Measurements from ENCODE around the gene CENPX. TPM values are rescaled to one million over a fixed set of nuclear protein-coding genes. Genes with fewer than 3 reads are reported as not detected.

CENPX gene
- total RNA-seq, 1 experiment from 2014 or later: 46.6 TPM

DNA sequence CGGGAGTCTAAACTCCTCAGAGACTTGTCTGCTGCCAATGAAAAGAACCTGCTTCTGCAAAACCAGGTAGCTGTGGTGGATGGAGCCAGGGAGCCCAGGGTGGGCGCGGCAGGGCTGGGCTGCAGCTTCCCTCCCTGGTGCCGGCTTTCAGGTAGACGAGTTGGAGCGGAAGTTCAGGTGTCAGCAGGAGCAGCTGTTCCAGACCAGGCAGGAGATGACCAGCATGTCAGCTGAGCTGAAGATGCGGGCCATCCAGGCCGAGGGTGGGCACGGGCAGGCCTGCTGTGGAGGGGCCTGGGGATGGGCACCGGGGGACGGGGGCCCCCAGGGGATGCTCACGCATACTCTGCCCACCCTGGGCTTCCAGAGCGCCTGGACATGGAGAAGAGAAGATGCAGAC is 5.6 kb upstream of the CENPX start:
- DNase-seq (ENCODE audit: extremely low read depth, low read depth): no peak

DNA sequence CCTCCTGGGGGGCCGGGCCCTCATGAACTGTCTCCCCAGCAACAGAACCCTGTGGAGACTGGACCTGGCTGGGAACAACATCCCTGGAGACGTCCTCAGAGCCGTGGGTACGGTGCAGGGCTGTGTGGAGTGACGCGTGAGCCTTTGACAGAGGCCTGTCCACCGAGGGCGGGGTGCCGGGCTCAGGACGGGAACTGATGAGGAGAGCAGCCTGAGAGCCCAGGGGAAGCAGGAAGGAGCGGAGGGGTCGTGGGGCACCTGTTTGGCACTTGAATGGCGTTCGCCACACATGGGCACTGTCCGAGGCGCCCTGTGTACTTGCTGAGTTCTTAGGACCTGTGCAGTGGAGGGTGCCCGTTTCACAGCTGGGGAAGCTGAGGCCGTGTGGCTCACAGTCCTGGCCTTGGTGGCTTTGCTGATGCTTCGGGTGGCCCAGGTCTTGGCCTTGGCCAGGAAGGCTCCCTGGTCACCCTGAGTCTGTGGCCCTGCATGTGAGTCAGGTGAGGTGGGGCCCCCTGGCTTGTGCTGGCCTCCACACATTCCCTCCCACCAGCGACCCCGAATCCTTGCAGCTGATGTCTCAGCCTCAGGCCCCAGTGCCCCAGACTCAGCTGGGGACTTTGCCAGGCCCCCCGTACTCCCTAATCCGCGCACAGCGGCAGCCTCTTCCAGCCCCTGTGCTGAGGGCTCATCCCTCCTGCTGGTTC is 2.9 kb upstream of the CENPX start:
- no peak for DNase-seq (ENCODE audit: extremely low read depth, low read depth)

DNA sequence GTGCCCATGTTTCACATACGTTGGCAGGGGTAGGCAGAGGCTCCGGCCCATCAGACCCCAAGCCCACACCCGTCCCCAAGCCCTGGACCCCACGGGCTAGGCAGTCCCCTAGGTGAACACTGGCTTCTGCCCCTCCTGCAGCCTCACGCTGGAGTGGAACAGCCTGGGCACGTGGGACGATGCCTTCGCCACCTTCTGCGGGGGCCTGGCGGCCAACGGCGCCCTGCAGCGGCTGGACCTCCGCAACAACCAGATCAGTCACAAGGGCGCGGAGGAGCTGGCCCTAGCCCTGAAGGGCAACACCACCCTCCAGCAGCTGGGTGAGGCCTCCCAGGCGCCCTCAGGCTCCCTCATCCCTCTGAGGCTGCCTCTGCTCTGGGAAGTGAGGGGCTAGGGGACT is 2.2 kb upstream of the CENPX start:
- DNase-seq (ENCODE audit: extremely low read depth, low read depth): no peak

DNA sequence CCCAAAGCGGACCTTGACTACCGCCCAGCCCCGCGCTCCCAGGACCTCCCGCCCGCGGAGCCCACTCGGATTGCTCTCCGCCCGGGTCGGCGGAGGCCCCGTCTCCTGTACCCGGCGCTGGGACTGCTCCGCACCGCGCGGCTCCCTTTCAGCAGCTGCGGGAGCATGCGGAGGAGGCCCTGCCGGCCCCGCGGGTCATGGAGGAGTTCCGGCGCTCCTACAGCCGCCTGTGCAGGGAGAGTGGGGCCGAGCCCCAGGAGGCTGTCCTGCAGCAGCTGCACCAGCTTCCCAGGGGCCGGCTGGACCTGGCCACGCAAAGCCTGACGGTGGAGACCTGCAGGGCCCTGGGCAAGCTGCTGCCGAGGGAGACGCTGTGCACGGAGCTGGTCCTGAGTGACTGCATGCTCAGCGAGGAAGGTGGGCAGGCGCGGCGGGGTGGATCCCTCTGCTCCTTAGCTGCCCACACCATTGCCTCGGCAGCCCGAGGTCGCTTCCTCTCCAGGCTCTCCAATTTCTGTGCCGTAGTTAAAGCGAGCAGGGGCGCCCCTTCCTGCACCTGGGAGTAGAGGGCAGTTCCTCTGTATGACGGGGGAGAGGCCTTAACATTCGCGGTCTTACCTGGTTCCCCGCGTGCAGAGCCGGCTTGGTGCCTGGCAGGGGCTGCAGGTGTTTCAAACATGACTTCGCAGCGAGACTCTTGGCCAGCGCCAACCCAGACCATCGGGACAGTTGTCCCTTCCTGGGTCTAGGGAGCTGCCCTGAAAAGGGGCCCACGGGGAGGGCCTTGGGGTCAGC is 966 bp upstream of the CENPX start:
- DNase-seq (ENCODE audit: extremely low read depth, low read depth): no peak

DNA sequence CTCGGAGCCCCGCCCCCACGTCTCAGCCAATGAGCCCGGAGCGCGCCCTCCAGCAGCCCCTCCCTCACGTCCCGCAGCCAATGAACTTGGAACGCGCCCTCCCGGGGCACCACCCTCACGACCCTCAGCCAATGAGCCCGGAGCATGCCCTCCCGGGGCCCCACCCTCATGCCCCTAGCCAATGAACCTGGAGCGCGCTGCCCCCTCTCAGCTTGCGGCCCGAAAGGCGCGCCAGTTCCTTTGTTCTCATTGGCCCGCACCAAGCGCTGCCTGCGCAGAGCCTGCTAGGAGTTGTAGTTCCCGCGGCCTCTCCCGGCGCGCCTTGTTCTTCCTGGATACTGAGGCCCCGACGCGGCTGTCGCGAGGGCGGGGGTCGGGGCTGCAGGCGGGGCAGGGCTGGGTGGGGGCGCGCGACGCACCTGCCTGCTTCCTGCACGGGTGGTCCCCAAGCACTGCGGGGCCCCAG is 336 bp upstream of the CENPX start, which contains the start of gene LRRC45:
TSS of gene LRRC45 (plus strand) at position 325 of the 466 bp plus-strand sequence. CDS start 339 bp downstream, outside the sequence.
- peak; percentile 99 for DNase-seq (ENCODE audit: extremely low read depth, low read depth)

DNA sequence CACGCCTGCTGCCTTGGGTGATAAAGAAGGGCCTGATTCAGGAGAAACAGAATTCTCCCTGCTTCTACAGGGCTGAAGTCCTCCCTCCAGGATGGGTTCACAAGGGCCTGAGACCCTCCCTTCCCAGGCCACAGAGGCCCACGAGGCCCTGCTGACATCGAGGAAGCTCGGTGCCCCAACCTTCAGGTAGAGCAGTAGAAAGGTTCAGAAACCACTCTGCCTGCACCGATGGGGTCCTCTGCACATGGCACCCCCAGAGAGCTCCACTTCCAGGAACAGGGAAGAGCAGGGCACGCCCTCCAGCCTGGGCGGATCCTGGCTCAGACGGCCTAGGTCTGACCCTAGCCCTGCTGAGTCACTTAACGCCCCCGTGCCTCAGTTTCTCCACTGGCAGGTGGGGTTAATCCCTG is 773 bp downstream of the CENPX start:
- DNase-seq (ENCODE audit: extremely low read depth, low read depth): no peak

DNA sequence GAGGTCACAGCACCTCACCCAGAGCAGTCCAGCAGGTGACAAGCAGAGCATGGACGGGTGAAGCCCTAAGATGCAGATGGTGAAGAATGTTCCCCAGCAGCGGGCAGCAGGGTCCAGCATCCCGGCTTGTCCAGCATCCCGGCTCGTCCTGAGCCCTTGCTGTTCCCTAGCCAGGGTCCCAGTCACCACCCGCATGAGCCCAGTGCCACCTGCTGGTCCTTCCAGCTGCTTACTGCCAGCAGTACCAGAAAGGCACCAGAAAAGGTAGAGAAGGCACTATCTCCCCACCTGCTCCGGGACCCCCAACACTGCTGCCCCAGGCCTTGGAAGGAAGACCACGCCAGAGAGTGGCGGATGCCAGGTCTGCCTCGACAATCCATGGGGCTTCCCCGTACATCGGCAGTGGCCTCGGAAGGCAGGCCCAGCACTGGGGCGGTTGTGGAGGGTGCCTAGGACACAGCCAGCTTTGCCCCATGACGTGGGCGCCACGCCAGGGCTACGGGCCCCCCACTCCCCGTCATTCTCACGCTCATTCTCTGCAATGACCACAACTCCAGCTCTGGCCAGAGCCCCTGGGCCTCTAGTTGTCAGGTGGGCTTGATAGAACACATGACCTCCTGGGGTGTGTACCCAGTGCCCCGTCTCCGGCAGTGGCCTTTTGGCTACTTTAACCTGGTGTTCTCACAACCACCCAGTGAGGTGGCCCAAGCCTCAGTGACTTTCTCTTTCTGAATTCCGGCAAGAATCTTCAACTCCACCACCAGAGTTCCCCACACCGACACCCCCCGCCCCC is 1.4 kb downstream of the CENPX start:
- DNase-seq (ENCODE audit: extremely low read depth, low read depth): peak; percentile 80

DNA sequence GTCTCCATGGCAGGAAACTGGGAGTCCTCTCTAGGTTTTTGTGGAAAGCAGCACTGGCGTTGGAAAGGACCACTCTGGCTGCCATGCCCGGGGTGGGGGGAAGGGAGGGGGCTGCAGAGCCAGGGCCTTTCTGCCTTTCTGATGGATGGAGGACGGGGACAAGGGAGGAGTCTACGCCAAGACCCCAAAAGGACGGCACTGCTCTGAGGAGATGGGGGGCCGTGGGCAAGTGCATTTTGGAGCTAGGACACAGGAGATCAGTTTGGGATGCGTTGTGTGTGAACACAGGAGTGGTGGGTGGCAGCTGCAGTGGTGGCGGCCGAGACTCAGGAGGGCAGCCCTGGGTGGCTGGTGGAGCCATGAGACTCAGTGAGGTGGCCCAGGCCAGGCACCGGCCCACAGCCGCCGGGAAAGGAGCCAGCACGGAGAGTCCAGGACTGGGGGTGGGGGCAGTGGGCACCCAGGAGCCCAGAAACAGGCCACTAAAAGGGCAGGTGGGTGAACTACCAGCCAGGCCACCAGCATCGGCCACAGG is 2.0 kb downstream of the CENPX start:
- no peak for DNase-seq (ENCODE audit: extremely low read depth, low read depth)

DNA sequence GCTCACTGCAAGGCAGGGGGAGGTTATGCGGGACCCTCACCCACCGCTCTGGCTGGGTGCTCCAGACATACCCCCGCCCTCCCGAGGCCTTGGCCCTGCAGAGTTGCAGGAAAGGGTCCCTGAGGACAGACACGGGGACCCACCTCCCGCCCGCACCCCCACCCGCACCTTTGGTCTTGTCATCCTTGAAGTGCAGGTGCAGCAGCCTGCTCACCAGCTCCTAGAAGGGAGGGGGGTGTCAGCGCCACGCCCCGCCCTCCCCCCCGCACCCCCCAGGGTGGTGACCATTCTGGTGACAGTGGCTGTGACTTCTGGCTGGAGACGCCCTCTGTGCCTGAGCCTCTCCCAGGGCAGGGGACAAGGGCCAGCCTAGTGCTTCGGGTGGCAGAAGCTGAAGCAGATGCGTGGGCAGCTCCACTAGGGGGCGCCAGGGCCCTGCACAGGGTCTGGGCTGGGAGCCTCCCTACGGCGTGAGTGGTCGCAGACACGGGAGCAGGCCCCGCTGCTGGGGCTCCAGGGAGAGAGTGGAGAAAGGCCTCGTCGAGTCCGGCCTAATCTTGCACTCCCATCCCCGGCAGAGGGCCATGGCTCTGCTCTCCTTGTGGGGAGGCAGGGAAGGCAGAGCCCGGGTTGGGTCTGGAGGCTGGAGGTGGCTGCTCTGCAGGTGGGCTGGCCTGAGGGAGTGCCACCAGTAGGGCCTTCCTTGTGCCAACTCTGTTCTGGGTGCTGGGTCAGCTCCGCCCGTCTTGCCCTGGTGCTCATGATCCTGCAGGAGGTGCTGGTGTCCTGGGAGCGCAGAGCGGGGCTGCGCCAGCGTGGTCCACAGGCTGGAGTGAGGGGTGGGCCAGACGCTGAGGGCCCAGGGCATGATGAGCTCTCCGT is 2.7 kb downstream of the CENPX start:
- DNase-seq (ENCODE audit: extremely low read depth, low read depth): peak; percentile 49

DNA sequence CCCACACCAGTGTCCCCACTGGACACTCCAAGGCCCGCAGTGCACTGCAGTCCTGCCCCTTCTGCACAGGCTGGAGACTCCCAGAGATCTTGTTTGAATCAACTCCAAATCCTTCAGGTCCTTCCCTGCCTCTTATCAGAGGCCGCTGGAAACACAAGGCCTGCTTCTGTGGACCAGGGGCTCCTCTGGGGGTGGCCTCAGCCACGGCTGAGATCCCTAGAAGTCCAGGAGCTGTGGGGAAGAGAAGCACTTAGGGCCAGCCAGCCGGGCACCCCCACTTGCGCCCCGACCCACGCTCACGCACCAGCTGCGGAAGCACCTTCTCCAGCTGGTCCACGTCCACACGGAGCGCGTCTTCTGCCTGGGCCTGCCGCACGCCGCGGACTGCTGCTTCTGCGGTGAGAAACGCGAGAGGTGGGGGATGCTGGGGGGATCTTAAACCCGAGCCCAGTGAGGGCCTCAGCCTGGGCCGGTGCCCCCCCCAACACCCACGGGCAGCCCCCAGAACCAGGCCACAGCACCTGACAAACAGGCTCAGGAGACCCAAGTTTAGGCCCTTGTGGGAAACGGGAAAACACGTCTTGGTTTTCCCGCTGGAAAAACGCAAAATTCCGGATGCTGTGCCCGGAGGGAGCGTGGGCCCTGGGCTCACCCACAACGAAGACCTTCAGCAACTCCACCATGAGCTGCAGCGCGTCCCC is 3.5 kb downstream of the CENPX start:
- DNase-seq (ENCODE audit: extremely low read depth, low read depth): no peak

DNA sequence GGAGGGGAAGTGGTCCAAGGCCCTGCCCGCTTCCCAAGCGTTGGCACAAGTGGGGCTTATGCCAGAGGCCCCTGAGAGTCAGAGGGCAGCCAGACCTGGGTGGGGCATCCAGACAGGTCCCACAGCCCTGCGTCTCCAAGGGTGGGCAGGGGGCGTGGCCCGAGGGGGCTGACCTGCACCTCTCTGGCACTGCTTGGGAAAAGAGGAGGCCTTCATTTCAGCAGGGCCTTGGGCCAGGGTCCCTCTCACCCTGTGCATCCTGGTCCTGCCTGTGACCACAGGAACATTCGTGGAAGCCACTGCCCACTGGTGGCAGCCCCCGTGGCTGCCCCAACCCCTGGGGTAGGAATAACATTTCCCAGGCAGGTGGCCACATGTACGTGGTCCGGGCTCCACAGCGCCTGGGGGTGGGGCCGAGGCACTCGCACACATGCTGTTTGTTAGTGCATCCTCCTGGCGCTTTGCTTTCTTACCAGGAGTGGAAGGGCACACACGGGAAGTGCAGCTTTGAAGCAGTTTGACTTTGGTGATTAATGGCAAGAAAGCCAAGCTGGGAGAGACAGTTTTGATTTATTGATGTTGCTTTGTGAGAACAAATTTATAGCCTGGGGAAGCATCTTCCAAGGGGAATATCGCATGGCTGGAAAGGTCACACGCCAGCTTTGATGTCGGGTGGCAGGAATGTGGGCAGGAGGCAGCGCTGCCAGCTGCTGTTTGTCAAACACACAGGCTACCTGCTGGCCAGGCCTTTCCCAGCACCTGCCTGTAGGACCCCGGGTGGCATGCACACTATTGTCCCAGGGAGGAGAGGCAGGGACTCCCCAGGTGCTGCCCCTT is 4.3 kb downstream of the CENPX start:
- no peak for DNase-seq (ENCODE audit: extremely low read depth, low read depth)

DNA sequence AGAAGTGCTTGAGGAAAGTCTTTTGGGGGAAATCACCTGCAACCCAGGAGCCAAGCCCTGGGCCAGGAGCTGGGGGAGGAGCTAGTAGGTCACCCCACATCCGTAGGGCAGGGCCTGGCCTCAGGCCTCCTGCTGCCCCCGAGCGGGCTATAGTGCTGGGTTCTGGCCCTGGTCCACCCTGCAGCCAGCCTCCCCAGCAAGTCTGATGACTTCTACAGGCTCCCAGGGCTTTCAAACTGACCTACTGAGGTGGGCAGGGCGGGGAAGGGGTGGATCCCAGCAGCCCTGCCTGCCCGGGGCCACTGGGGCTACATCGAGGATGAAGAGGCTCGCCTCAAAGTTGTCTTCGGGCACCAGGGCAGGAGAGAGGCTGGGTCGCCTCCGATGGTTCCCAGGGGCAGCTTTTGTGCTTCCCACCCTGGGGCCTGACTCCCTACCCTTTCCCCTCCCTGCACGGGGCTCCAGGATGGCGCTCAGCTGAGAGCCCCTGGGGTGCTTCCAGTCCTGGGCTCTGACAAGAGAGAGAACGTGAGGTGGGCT is 5.0 kb downstream of the CENPX start:
- no peak for DNase-seq (ENCODE audit: extremely low read depth, low read depth)

DNA sequence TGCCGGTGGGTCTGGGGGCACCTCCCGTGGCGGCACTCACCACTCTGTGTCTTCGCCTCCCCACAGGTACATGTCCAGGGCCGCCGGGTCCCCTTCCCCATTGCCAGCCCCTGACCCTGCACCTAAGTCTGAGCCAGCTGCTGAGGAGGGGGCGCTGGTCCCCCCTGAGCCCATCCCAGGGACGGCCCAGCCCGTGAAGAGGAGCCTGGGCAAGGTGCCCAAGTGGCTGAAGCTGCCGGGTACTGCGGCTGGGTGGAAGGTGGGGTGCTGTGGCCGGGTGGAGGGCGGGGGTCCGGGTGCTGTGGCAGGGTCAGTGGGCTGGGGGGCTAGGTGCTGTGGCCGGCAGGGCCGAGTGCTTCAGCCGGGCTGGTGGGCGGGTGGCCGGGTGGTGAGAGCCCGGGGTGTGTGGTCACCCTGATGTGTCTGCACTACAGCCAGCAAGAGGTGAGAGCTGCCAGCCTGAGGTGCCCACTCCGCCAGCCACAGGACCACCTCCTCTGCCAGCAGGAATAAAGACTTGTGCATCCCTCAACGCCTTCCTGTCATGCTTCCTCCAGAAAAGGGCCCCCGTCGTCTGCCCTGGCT is 5.7 kb downstream of the CENPX start:
- no peak for DNase-seq (ENCODE audit: extremely low read depth, low read depth)

DNA sequence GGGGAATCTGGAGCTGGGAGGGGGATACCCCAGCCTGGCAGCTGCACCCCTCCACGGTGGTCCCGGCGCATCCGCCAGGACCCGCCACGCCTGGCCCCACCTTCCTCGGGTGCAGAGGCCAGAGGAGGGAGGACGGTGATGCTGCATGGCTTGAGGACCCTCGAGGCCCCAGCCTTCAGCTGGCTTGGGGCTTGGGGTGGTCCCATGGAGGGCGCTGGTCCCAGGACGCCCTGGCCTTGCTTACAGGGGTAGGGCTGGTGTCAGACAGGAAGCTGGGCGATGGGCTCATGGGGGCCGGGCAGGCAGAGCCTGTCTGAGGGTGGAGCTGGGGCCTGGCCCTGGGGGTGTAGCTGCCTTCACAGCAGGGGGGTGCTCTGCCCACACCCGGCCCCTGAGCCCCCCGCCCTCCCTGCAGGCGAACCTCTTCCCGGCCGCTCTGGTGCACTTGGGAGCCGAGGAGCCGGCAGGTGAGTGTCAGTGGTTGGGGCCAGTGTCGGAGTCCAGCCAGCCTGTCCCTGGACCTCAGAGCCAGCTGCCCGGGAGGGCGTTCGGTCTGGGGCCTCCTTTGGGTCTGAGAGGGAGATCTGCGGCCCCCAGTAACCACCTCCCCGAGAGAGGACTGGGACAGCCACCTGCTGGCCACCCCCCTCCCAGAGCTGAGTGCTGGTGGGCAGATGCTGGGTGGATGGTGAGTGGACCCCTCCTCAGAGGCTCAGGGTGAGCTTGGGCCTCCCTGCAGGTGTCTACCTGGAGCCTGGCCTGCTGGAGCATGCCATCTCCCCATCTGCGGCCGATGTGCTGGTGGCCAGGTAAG is 6.4 kb downstream of the CENPX start:
- no peak for DNase-seq (ENCODE audit: extremely low read depth, low read depth)

DNA sequence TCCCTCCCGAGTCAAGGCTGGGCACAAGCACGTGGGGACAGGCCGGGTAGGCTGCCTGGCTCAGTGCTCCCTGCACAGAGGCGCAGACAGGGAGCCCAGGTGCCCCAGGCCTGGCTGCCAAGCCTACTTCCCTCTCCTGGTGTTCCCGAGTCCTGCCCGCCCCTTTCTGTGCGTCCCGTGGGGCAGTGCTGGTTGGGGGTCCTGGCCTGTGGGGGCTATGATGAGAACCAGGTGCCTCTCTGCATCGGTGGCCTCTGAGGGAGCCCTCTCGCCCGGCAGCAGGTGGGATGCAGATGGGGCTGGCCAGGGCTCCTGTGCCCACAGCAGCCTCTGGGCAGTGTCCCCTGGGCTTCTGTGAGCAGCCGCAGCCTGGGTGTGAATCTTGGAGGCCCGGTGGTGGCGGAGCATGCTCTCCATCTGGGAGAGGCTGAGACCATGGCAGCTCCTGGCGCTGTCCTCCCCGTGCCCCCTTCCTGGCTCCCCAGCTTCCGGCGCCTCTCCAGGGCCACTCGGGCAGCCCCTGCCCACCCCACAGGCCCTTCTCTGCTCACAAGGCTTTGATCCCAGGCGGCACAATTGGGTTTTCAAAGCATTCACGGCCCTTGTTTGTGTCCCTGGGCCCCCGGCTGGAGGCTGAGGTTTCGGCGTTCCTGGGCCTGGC is 7.2 kb downstream of the CENPX start:
- DNase-seq (ENCODE audit: extremely low read depth, low read depth): no peak

DNA sequence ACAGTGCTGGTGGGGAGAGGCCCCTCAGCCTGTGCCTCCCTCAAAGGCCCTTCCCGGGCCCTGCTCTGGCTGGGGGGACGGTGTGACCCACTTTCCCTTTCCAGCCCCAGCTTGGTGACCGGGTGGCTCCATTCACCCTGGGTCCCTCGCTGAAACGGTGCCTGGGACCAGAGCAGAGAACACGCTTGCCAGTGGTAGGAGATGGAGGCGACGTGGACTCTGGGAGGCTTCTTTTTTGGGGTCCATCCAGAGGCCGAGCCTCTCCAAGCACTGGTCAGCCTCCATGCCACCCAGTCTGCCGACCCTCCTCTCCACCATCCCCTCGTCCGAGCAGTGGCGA is 7.7 kb downstream of the CENPX start:
- no peak for DNase-seq (ENCODE audit: extremely low read depth, low read depth)
